ENCODE results near the gene OXCT1.

DNA sequence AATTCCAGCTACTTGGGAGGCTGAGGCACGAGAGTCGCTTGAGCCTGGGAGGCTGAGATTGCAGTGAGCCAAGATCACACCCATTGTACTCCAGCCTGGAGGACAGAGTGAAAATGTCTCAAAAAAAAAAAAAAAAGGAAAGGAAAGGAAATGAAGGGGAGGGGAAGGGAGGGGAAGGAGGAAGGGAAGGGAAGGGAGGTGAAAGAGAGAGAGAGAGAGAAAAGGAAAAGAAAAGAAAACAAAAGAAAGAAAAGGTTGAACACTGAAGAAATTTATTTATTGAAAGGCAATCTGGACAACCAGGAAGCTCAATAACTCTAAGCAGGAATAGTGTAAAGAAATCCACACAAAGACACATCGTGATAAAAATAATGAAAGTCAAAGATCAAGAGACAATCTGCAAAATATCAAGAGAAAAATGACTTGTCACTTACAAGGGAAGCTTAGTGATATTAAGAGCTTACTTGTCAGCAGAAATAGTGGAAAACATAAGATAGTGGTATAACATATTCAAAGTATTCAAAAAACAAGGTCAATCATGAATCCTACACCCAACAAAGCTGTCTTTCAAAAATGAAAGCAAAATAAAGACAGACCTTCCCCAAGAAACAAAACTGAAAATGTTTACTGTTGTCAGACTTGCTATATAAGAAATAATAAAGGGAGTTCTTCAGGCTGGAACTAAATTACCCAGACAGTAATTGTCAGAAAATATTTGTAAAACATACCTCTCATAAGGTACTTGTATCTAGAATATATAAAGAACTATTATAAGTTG lies 23.0 kb upstream of the OXCT1 start:
- TF ChIP-seq CTCF (IDR thresholded peaks at IDR 0.05) (no peak), POLR2A (IDR thresholded peaks at IDR 0.05) (no peak)
